Astrocyte (in vitro differentiated cells and primary cell): ENCODE measurements around the gene BATF. TPM values are rescaled to one million over a fixed set of nuclear protein-coding genes. Genes with fewer than 3 reads are reported as not detected.

ENCODE experiments used
- DNase-seq: peaks from one replicate; pipeline ENCODE4 v3.0.0-alpha.2; 2010; ENCODE audit warnings: low read depth
- FAIRE-seq: peaks from 2 replicates; lab custom pipeline; 2011; peaks lifted over from hg19 to GRCh38; lab: Jason Lieb, UNC
- H2AFZ ChIP-seq: 2 replicates; pipeline ENCODE4 v1.6.0; 2012; ENCODE audit warnings: low read depth, low read length, inconsistent platforms
- H3K27ac ChIP-seq: 2 replicates; pipeline ENCODE4 v1.5.1; 2011; ENCODE audit warnings: low read depth, low read length, inconsistent platforms
- H3K27me3 ChIP-seq: 2 replicates; pipeline ENCODE4 v1.6.0; 2011; ENCODE audit warnings: low read length, inconsistent platforms; ENCODE audit not compliant: insufficient read depth
- H3K36me3 ChIP-seq: 2 replicates; pipeline ENCODE4 v1.5.1; 2011; ENCODE audit warnings: low read length, inconsistent platforms; ENCODE audit not compliant: insufficient read depth
- H3K4me1 ChIP-seq: 2 replicates; pipeline ENCODE4 v1.5.1; 2011; ENCODE audit warnings: low read length, inconsistent platforms; ENCODE audit not compliant: insufficient read depth
- H3K4me2 ChIP-seq: 2 replicates; pipeline ENCODE4 v1.6.0; 2012; ENCODE audit warnings: low read length, inconsistent platforms
- H3K4me3 ChIP-seq: 2 replicates; pipeline ENCODE4 v1.5.1; 2011; ENCODE audit warnings: low read depth, mild to moderate bottlenecking, low read length, inconsistent platforms; ENCODE audit not compliant: insufficient read depth
- H3K79me2 ChIP-seq: 2 replicates; pipeline ENCODE4 v1.6.0; 2012; ENCODE audit warnings: mild to moderate bottlenecking, low read length, inconsistent platforms; ENCODE audit not compliant: insufficient read depth
- H3K9ac ChIP-seq: 2 replicates; pipeline ENCODE4 v1.6.0; 2012; ENCODE audit warnings: mild to moderate bottlenecking, low read length, inconsistent platforms
- H3K9me3 ChIP-seq: 2 replicates; pipeline ENCODE4 v1.5.1; 2012; ENCODE audit warnings: low read depth, mild to moderate bottlenecking, low read length, inconsistent platforms; ENCODE audit not compliant: insufficient read depth
- H4K20me1 ChIP-seq: 2 replicates; pipeline ENCODE4 v1.6.0; 2012; ENCODE audit warnings: low read length, inconsistent platforms; ENCODE audit not compliant: insufficient read depth
- H3K27ac Mint-ChIP-seq: one replicate; pipeline ENCODE4 v1.8.0; 2021; ENCODE audit warnings: mild to moderate bottlenecking, mixed read lengths; ENCODE audit not compliant: unreplicated experiment
- H3K27me3 Mint-ChIP-seq: one replicate; pipeline ENCODE4 v1.8.0; 2021; ENCODE audit warnings: low read depth, mixed read lengths; ENCODE audit not compliant: unreplicated experiment
- H3K36me3 Mint-ChIP-seq: one replicate; pipeline ENCODE4 v1.8.0; 2021; ENCODE audit warnings: low read depth, mixed read lengths; ENCODE audit not compliant: unreplicated experiment
- H3K4me1 Mint-ChIP-seq: one replicate; pipeline ENCODE4 v1.8.0; 2021; ENCODE audit warnings: low read depth, mixed read lengths; ENCODE audit not compliant: unreplicated experiment
- H3K4me3 Mint-ChIP-seq: one replicate; pipeline ENCODE4 v1.8.0; 2021; ENCODE audit warnings: mild to moderate bottlenecking, moderate library complexity, mixed read lengths; ENCODE audit not compliant: unreplicated experiment
- H3K9me3 Mint-ChIP-seq: one replicate; pipeline ENCODE4 v1.8.0; 2021; ENCODE audit warnings: mild to moderate bottlenecking, mixed read lengths; ENCODE audit not compliant: unreplicated experiment
- EZH2 ChIP-seq: IDR thresholded peaks from 2 replicates; pipeline ENCODE4 v1.6.1; 2012; ENCODE audit warnings: mild to moderate bottlenecking, low read length, inconsistent platforms; ENCODE audit not compliant: insufficient read depth
- total RNA-seq: library from RNA; stranded (reverse); gene quantifications from 2 replicates; pipeline ENCODE4 v1.2.1, GENCODE V29; 2021
- TF ChIP-seq, protein P1 (sequence below): IDR thresholded peaks from 2 replicates; pipeline ENCODE4 v1.5.1; 2011; ENCODE audit warnings: low read depth, mild to moderate bottlenecking, inconsistent platforms, low read length, moderate library complexity; ENCODE audit not compliant: insufficient read depth

Gene BATF
- total RNA-seq, 1 donor from 2014 or later: not detected

DNA sequence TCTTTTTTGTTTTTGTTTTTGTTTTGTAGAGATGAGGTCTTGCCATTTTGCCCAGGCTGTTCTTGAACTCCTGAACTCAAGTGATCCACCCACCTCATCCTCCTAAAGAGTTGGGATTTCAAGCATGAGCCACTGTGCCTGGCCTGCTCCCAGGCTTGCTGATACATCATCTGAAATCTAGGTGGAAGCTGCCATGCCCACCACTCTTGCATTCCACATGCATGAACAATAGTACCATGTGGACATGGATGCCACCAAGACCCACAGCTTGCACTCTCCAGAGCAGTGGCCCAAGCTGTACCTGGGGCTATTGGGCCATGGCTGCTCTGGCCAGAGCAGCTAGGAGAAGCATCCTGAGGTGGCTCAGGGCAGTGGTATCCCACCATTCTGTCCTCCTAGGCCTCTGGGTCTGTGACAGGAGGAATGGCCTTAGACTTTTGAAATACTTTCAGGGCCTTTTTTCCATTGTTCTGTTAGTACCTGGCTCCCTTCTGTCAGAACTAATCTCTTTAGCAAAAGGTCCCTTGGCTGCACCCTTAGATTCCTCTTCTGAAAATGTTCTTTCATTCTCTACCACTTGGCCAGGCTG, 69.8 kb downstream of the BATF start:
- TF ChIP-seq, protein P1, sequence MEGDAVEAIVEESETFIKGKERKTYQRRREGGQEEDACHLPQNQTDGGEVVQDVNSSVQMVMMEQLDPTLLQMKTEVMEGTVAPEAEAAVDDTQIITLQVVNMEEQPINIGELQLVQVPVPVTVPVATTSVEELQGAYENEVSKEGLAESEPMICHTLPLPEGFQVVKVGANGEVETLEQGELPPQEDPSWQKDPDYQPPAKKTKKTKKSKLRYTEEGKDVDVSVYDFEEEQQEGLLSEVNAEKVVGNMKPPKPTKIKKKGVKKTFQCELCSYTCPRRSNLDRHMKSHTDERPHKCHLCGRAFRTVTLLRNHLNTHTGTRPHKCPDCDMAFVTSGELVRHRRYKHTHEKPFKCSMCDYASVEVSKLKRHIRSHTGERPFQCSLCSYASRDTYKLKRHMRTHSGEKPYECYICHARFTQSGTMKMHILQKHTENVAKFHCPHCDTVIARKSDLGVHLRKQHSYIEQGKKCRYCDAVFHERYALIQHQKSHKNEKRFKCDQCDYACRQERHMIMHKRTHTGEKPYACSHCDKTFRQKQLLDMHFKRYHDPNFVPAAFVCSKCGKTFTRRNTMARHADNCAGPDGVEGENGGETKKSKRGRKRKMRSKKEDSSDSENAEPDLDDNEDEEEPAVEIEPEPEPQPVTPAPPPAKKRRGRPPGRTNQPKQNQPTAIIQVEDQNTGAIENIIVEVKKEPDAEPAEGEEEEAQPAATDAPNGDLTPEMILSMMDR: no peak
- H3K79me2 ChIP-seq: no peaks in the 10 kb centered on the region
- no peak overlapping the region for H3K4me2 ChIP-seq
- peaks cover 18% of the 10 kb centered on the region for H3K9me3 Mint-ChIP-seq
- H3K4me1 Mint-ChIP-seq: no peaks in the 10 kb centered on the region
- DNase-seq (no peak), FAIRE-seq (no peak)
- no peak overlapping the region for H3K9ac ChIP-seq
- no peaks in the 10 kb centered on the region for H3K27me3 ChIP-seq
- no peak overlapping the region for H3K27ac Mint-ChIP-seq
- no peak overlapping the region for H3K27ac ChIP-seq
- H4K20me1 ChIP-seq: no peaks in the 10 kb centered on the region
- H3K4me3 ChIP-seq: no peak overlapping the region
- peaks cover 16% of the 10 kb centered on the region for H3K36me3 Mint-ChIP-seq
- H3K27me3 Mint-ChIP-seq: no peaks in the 10 kb centered on the region
- H3K4me1 ChIP-seq: no peaks in the 10 kb centered on the region
- H3K9me3 ChIP-seq: peaks cover 3% of the 10 kb centered on the region
- no peaks in the 10 kb centered on the region for H3K36me3 ChIP-seq
- no peak overlapping the region for H3K4me3 Mint-ChIP-seq
- H2AFZ ChIP-seq: no peak overlapping the region

DNA sequence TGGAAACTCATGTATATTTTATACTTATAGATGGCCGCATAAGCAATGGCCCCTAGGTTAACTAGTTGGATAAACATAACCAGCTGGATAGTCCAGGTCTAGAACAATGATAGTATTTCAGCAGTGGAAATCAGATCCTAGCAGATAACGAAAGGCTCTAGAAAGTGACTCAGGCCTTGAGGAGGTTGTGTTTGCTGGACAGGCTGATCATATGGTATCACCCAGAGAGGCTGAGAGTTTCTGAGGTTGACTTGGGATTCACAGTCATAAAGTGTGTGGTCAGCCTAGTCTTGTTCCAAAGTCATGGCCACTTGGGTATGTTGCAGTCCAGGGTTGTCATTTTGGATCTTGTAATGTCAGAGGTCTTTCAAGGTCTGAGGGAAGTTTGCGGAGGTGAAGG, 73.0 kb downstream of the BATF start:
- H3K4me1 Mint-ChIP-seq: no peaks in the 10 kb centered on the region

More for the DNA sequence above, 73.0 kb downstream of the BATF start:
- no peaks in the 10 kb centered on the region for H3K27me3 Mint-ChIP-seq
- no peak overlapping the region for H3K4me3 Mint-ChIP-seq
- H3K36me3 Mint-ChIP-seq: peaks cover 14% of the 10 kb centered on the region
- H3K9me3 ChIP-seq: peaks cover 3% of the 10 kb centered on the region
- H3K27me3 ChIP-seq: no peaks in the 10 kb centered on the region
- peaks cover 11% of the 10 kb centered on the region for H3K9me3 Mint-ChIP-seq
- H3K36me3 ChIP-seq: no peaks in the 10 kb centered on the region
- no peak overlapping the region for H3K9ac ChIP-seq
- no peak for TF ChIP-seq EZH2
- TF ChIP-seq, protein P1: no peak
- no peak overlapping the region for H3K4me3 ChIP-seq
- H3K27ac Mint-ChIP-seq: no peak overlapping the region
- FAIRE-seq (no peak), DNase-seq (no peak)
- no peak overlapping the region for H3K4me2 ChIP-seq
- no peak overlapping the region for H2AFZ ChIP-seq
- no peaks in the 10 kb centered on the region for H4K20me1 ChIP-seq
- H3K79me2 ChIP-seq: no peaks in the 10 kb centered on the region
- H3K27ac ChIP-seq: no peak overlapping the region
- no peaks in the 10 kb centered on the region for H3K4me1 ChIP-seq

Other genes starting within 250 kb of the BATF start
- 33.9 and 57.7 TPM in 2 replicates for gene FOS, start 243.6 kb upstream of the BATF start, total RNA-seq
- 79.5 and 80.6 TPM in 2 replicates for gene JDP2, start 94.4 kb upstream of the BATF start, total RNA-seq
- gene FLVCR2, start 56.2 kb downstream of the BATF start, total RNA-seq: 3.1 and 6.2 TPM in 2 replicates
- gene ERG28, start 138.4 kb downstream of the BATF start, total RNA-seq: 22.2 and 23.1 TPM in 2 replicates
- gene TTLL5, start 138.8 kb downstream of the BATF start, total RNA-seq: 24.0 and 27.9 TPM in 2 replicates